VCaP (cell line): ENCODE results near the gene TPK1.

ENCODE experiments used
- H3K27ac ChIP-seq: fragments of 450-650 bp; 2 replicates; pipeline ENCODE4 v1.5.1; 2017
- TF ChIP-seq, protein P1 (sequence below): fragments of 450-650 bp; conservative IDR thresholded peaks from 2 replicates; pipeline ENCODE4 v1.5.1; 2017; ENCODE audit warnings: mild to moderate bottlenecking, moderate library complexity

The TPK1 gene

GRCh38 chr7:144725070-144725469 lies 110.8 kb downstream of the TPK1 start:
- TF ChIP-seq, protein P1, sequence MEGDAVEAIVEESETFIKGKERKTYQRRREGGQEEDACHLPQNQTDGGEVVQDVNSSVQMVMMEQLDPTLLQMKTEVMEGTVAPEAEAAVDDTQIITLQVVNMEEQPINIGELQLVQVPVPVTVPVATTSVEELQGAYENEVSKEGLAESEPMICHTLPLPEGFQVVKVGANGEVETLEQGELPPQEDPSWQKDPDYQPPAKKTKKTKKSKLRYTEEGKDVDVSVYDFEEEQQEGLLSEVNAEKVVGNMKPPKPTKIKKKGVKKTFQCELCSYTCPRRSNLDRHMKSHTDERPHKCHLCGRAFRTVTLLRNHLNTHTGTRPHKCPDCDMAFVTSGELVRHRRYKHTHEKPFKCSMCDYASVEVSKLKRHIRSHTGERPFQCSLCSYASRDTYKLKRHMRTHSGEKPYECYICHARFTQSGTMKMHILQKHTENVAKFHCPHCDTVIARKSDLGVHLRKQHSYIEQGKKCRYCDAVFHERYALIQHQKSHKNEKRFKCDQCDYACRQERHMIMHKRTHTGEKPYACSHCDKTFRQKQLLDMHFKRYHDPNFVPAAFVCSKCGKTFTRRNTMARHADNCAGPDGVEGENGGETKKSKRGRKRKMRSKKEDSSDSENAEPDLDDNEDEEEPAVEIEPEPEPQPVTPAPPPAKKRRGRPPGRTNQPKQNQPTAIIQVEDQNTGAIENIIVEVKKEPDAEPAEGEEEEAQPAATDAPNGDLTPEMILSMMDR: no peak
- H3K27ac ChIP-seq: peak overlapping the region; percentile 70

DNA sequence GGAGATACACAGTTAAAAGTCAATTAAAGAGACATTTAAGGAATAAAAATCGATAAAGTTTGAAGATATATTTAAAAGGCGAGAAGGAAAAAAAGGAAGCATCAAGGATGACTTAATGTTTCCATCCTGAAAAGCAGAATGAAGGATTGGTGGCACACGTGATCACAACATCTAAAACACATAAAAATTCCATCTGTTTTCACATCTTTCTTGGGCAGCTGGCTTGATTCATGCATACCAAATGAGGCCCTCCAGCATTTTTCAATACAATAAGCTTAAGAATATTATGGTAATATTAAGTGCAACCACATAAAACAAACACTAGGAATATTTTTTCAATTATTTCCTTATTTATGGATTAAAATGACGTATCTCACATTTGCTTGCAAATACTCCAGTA lies 112.6 kb downstream of the TPK1 start:
- peak overlapping the region; percentile 70 for H3K27ac ChIP-seq
- TF ChIP-seq, protein P1: no peak

GRCh38 chr7:144720710-144721109 lies 115.1 kb downstream of the TPK1 start:
- TF ChIP-seq, protein P1: no peak
- H3K27ac ChIP-seq: no peak overlapping the region

GRCh38 chr7:144720149-144720548 lies 115.7 kb downstream of the TPK1 start:
- TF ChIP-seq, protein P1: no peak
- H3K27ac ChIP-seq: no peak overlapping the region

DNA sequence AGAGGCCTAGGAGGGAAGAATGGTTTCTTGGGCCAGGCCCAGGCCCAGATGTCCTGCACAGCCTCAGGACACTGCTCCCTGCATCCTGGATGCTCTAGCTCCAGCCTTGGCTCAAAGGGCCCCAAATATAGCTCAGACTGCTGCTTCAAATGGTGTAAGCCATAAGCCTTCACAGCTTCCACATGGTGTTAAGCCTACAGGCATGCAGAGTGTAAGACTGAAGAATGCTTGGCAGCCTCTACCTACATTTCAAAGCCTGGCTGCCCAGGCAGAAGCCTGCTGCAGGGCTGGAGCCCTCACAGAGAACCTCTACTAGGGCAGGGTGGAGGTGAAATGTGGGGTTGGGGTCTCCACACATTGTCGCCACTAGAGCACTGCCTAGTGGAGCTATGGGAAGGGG lies 118.1 kb downstream of the TPK1 start:
- H3K27ac ChIP-seq: no peak overlapping the region
- TF ChIP-seq, protein P1: no peak

GRCh38 chr7:144713850-144714249 lies 122.0 kb downstream of the TPK1 start:
- TF ChIP-seq, protein P1: no peak
- H3K27ac ChIP-seq: no peak overlapping the region

GRCh38 chr7:144710791-144711190 lies 125.1 kb downstream of the TPK1 start:
- no peak overlapping the region for H3K27ac ChIP-seq
- TF ChIP-seq, protein P1: no peak

DNA sequence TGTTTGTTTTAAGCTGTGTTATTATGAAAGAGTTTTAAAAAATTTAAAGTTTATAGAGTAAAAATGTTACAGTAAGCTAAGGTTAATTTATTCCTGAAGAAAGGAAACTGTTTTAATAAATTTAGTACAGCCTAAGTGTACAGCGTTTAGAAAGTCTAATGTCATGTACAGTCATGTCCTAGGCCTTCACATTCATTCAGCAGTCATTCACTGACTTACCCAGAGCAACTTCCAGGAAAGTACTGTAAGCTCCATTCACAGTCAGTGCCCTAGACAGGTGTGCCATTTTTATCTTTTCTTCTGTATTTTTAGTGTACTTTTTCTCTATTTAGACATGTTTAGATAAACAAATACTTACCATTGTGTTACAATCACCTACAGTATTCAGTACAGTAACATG lies 126.8 kb downstream of the TPK1 start:
- TF ChIP-seq, protein P1: no peak
- H3K27ac ChIP-seq: no peak overlapping the region
